ENCODE data around the gene ATP2C2. TPM values are rescaled to one million over a fixed set of nuclear protein-coding genes. Genes with fewer than 3 reads are reported as not detected.
A peak's percentile ranks its signal among the peaks of the same experiment; 100 is the strongest.

Gene ATP2C2
- total and polyA plus RNA-seq, 2 experiments from 2014 or later = 2.1 TPM

DNA sequence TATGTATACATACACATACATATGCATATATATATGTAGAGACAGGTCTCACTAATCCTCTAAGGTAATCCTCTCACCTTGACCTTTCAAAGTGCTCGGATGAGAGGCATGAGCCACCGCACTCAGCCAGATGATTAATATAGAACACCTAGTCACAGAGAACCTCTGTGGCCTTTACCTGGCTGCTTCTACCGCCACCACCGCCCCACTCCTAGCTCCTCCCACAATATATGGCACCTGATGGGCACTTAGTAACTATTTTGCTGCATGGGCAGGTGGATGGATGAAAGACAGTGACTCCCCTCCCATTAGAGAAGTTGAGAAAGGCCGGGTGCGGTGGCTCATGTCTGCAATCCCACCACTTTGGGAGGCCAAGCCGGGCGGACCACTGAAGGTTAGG, 16.7 kb upstream of the ATP2C2 start:
- H3K27ac Mint-ChIP-seq = no peak overlapping the region
- H3K4me3 Mint-ChIP-seq = no peak overlapping the region
- Histone ChIP-seq H3K4me3 (no peak overlapping the region), H3K79me2 (replicated peaks; ENCODE audit: insufficient read depth) (no peaks in the 10 kb centered on the region), H3K36me3 (ENCODE audit: insufficient read depth) (no peaks in the 10 kb centered on the region), H3K27ac (ENCODE audit: low read depth) (no peak overlapping the region), H3K4me1 (ENCODE audit: insufficient read depth) (no peaks in the 10 kb centered on the region), H3K9me2 (ENCODE audit: insufficient read depth) (no peaks in the 10 kb centered on the region), H3F3A (replicated peaks; ENCODE audit: low read depth) (no peaks in the 10 kb centered on the region), H2AFZ (no peak overlapping the region), H3K27me3 (ENCODE audit: insufficient read depth) (no peaks in the 10 kb centered on the region), H4K20me1 (replicated peaks; ENCODE audit: insufficient read depth) (no peaks in the 10 kb centered on the region), H3K4me2 (no peak overlapping the region)
- no peaks in the 10 kb centered on the region for H3K36me3 Mint-ChIP-seq (ENCODE audit: low read depth)
- no peaks in the 10 kb centered on the region for H3K27me3 Mint-ChIP-seq (ENCODE audit: insufficient read depth, low read depth, poor library complexity)
- H3K9me3 Mint-ChIP-seq = no peaks in the 10 kb centered on the region
- H3K4me1 Mint-ChIP-seq = peaks cover 3% of the 10 kb centered on the region
- DNase-seq (ENCODE audit: low spot score) (no peak), ATAC-seq (no peak)
- no peak for TF ChIP-seq STAT1 (IDR thresholded peaks at IDR 0.05; ENCODE audit: unreplicated experiment)
- TF ChIP-seq CREB1 (CRISPR knock-in tag; IDR thresholded peaks at IDR 0.05; ENCODE audit: low read depth) = no peak
- TF ChIP-seq ZNF114 (CRISPR knock-in tag; IDR thresholded peaks at IDR 0.05) = no peak
- TF ChIP-seq EZH2phosphoT487 (IDR thresholded peaks at IDR 0.05; ENCODE audit: unreplicated experiment) = no peak
- no peak for TF ChIP-seq JUNB (IDR thresholded peaks at IDR 0.05; ENCODE audit: unreplicated experiment)
- TF ChIP-seq POLR2AphosphoS5 (IDR thresholded peaks at IDR 0.05; ENCODE audit: low read depth) = no peak
- TF ChIP-seq, protein P1, sequence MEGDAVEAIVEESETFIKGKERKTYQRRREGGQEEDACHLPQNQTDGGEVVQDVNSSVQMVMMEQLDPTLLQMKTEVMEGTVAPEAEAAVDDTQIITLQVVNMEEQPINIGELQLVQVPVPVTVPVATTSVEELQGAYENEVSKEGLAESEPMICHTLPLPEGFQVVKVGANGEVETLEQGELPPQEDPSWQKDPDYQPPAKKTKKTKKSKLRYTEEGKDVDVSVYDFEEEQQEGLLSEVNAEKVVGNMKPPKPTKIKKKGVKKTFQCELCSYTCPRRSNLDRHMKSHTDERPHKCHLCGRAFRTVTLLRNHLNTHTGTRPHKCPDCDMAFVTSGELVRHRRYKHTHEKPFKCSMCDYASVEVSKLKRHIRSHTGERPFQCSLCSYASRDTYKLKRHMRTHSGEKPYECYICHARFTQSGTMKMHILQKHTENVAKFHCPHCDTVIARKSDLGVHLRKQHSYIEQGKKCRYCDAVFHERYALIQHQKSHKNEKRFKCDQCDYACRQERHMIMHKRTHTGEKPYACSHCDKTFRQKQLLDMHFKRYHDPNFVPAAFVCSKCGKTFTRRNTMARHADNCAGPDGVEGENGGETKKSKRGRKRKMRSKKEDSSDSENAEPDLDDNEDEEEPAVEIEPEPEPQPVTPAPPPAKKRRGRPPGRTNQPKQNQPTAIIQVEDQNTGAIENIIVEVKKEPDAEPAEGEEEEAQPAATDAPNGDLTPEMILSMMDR (conservative IDR thresholded peaks at IDR 0.05; ENCODE audit: low read depth in 2 of 2) = no peak
- no peak for TF ChIP-seq NANOG (IDR thresholded peaks at IDR 0.05; ENCODE audit: borderline replicate concordance)
- TF ChIP-seq, protein P2, sequence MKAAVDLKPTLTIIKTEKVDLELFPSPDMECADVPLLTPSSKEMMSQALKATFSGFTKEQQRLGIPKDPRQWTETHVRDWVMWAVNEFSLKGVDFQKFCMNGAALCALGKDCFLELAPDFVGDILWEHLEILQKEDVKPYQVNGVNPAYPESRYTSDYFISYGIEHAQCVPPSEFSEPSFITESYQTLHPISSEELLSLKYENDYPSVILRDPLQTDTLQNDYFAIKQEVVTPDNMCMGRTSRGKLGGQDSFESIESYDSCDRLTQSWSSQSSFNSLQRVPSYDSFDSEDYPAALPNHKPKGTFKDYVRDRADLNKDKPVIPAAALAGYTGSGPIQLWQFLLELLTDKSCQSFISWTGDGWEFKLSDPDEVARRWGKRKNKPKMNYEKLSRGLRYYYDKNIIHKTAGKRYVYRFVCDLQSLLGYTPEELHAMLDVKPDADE (IDR thresholded peaks at IDR 0.05) = no peak
- no peak for TF ChIP-seq EZH2 (IDR thresholded peaks at IDR 0.05; ENCODE audit: low read depth, unreplicated experiment)

DNA sequence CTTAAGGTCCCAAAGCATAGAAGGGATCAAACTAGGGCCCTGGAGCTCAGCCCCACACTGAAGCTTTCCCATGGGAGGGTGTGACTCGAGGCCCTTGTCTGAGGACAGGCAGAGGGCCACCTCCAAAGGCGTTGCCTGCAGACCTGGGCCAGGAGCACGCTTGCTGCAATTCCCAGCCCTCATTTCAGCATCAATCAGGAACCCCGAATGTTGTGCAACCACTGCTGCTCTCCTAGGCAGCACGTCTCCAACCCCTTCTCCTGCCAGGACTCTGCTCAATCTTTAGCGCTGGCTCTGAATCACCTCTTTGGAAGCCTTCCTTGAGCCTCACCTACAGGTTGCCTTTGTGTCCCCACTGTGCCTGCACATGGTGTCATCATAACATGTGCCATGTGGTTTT, 14.0 kb upstream of the ATP2C2 start:
- H3K9me3 Mint-ChIP-seq = no peaks in the 10 kb centered on the region
- H3K36me3 ChIP-seq (ENCODE audit: insufficient read depth) = no peaks in the 10 kb centered on the region
- H3F3A ChIP-seq (replicated peaks; ENCODE audit: low read depth) = no peaks in the 10 kb centered on the region
- H3K4me2 ChIP-seq = no peak overlapping the region
- H3K27me3 Mint-ChIP-seq (ENCODE audit: insufficient read depth, low read depth, poor library complexity) = no peaks in the 10 kb centered on the region
- no peak for DNase-seq (ENCODE audit: low spot score)
- no peaks in the 10 kb centered on the region for H3K79me2 ChIP-seq (replicated peaks; ENCODE audit: insufficient read depth)
- H3K36me3 Mint-ChIP-seq (ENCODE audit: low read depth) = no peaks in the 10 kb centered on the region
- H3K9me2 ChIP-seq (ENCODE audit: insufficient read depth) = no peaks in the 10 kb centered on the region
- no peak overlapping the region for H3K27ac ChIP-seq (ENCODE audit: low read depth)
- H3K4me1 ChIP-seq (ENCODE audit: insufficient read depth) = no peaks in the 10 kb centered on the region
- H3K27me3 ChIP-seq (ENCODE audit: insufficient read depth) = no peaks in the 10 kb centered on the region
- no peak overlapping the region for H3K4me3 ChIP-seq
- ATAC-seq = no peak
- TF ChIP-seq STAT1 (IDR thresholded peaks at IDR 0.05; ENCODE audit: unreplicated experiment) = no peak
- TF ChIP-seq, protein P3, sequence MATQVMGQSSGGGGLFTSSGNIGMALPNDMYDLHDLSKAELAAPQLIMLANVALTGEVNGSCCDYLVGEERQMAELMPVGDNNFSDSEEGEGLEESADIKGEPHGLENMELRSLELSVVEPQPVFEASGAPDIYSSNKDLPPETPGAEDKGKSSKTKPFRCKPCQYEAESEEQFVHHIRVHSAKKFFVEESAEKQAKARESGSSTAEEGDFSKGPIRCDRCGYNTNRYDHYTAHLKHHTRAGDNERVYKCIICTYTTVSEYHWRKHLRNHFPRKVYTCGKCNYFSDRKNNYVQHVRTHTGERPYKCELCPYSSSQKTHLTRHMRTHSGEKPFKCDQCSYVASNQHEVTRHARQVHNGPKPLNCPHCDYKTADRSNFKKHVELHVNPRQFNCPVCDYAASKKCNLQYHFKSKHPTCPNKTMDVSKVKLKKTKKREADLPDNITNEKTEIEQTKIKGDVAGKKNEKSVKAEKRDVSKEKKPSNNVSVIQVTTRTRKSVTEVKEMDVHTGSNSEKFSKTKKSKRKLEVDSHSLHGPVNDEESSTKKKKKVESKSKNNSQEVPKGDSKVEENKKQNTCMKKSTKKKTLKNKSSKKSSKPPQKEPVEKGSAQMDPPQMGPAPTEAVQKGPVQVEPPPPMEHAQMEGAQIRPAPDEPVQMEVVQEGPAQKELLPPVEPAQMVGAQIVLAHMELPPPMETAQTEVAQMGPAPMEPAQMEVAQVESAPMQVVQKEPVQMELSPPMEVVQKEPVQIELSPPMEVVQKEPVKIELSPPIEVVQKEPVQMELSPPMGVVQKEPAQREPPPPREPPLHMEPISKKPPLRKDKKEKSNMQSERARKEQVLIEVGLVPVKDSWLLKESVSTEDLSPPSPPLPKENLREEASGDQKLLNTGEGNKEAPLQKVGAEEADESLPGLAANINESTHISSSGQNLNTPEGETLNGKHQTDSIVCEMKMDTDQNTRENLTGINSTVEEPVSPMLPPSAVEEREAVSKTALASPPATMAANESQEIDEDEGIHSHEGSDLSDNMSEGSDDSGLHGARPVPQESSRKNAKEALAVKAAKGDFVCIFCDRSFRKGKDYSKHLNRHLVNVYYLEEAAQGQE (IDR thresholded peaks at IDR 0.05; ENCODE audit: unreplicated experiment) = no peak
- no peak for TF ChIP-seq ZNF331 (CRISPR knock-in tag; IDR thresholded peaks at IDR 0.05; ENCODE audit: low read depth)
- TF ChIP-seq POLR2AphosphoS5 (IDR thresholded peaks at IDR 0.05; ENCODE audit: low read depth) = no peak
- H4K20me1 ChIP-seq (replicated peaks; ENCODE audit: insufficient read depth) = no peaks in the 10 kb centered on the region
- H2AFZ ChIP-seq = peak overlapping the region; percentile 14; the same call in 1 of the 2 replicates
- peaks cover 8% of the 10 kb centered on the region for H3K4me1 Mint-ChIP-seq
- no peak overlapping the region for H3K27ac Mint-ChIP-seq
- no peak overlapping the region for H3K4me3 Mint-ChIP-seq
